ENCODE results near the gene TP53I3.

Gene TP53I3

DNA sequence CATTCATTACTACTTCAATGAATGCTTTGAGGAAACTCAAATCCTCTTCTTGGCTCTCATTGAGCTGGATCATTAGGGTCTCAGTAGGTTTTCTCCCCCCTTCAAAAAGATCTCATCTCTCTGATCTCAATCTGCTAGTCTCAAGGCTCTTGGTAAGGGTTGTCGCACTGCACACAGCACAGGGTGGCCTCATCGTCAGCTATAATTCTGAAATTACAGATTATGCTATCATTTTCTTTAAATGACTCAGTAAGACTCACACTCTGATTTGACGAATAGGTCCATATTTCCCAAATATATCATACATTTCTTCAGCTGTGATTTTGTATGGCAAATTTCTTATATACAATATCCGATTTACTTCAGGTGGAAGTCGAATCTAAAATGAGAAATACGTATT lies 10.8 kb downstream of the TP53I3 start:
- peak overlapping the region; percentile 4 for H3K4me3 ChIP-seq (ENCODE audit: low read depth, low read length)
- no peak for DNase-seq (ENCODE audit: low read depth)
- TF ChIP-seq, protein P1, sequence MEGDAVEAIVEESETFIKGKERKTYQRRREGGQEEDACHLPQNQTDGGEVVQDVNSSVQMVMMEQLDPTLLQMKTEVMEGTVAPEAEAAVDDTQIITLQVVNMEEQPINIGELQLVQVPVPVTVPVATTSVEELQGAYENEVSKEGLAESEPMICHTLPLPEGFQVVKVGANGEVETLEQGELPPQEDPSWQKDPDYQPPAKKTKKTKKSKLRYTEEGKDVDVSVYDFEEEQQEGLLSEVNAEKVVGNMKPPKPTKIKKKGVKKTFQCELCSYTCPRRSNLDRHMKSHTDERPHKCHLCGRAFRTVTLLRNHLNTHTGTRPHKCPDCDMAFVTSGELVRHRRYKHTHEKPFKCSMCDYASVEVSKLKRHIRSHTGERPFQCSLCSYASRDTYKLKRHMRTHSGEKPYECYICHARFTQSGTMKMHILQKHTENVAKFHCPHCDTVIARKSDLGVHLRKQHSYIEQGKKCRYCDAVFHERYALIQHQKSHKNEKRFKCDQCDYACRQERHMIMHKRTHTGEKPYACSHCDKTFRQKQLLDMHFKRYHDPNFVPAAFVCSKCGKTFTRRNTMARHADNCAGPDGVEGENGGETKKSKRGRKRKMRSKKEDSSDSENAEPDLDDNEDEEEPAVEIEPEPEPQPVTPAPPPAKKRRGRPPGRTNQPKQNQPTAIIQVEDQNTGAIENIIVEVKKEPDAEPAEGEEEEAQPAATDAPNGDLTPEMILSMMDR (IDR thresholded peaks at IDR 0.05; ENCODE audit: low read depth, low read length) = no peak
- TF ChIP-seq POLR2A (IDR thresholded peaks at IDR 0.05; ENCODE audit: extremely low read depth, insufficient read length) = no peak
- TF ChIP-seq MYC (IDR thresholded peaks at IDR 0.05; ENCODE audit: low read depth, low read length) = no peak
- TF ChIP-seq MAX (IDR thresholded peaks at IDR 0.05; ENCODE audit: low read depth, low read length) = no peak

DNA sequence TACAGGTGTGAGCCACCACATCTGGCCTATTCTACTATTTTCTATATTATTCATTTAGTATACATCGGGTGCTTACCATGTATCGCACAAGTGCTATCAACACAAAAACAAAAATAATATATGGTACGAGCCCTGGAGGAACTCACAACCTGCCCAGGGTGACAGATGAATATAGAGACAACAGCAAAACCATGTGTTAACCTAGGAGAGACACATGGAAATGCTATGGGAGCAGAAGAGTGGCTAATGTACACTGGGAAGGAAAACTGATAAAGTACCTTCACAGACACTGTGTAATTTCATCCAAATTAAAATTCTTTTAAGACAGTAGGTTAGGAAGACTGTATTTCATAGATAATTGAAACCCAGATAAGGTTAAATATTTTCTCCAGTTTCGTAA lies 12.4 kb downstream of the TP53I3 start:
- DNase-seq (ENCODE audit: low read depth) = no peak
- no peak overlapping the region for H3K4me3 ChIP-seq (ENCODE audit: low read depth, low read length)
- TF ChIP-seq MAX (IDR thresholded peaks at IDR 0.05; ENCODE audit: low read depth, low read length) = no peak
- TF ChIP-seq POLR2A (IDR thresholded peaks at IDR 0.05; ENCODE audit: extremely low read depth, insufficient read length) = no peak
- TF ChIP-seq, protein P1 (IDR thresholded peaks at IDR 0.05; ENCODE audit: low read depth, low read length) = no peak
- TF ChIP-seq MYC (IDR thresholded peaks at IDR 0.05; ENCODE audit: low read depth, low read length) = no peak

- TF ChIP-seq, protein P1 (IDR thresholded peaks at IDR 0.05; ENCODE audit: low read depth, low read length) = no peak
- TF ChIP-seq MAX (IDR thresholded peaks at IDR 0.05; ENCODE audit: low read depth, low read length) (no peak), MYC (IDR thresholded peaks at IDR 0.05; ENCODE audit: low read depth, low read length) (no peak), POLR2A (IDR thresholded peaks at IDR 0.05; ENCODE audit: extremely low read depth, insufficient read length) (no peak)
- DNase-seq (ENCODE audit: low read depth) = no peak
- H3K4me3 ChIP-seq (ENCODE audit: low read depth, low read length) = no peak overlapping the region
Measured at GRCh38 chr2:24065341-24065740, 19.3 kb downstream of the TP53I3 start.

GRCh38 chr2:24058564-24059271 lies 25.9 kb downstream of the TP53I3 start:
- no peak for DNase-seq (ENCODE audit: low read depth)
- no peak overlapping the region for H3K4me3 ChIP-seq (ENCODE audit: low read depth, low read length)
- TF ChIP-seq, protein P1 (IDR thresholded peaks at IDR 0.05; ENCODE audit: low read depth, low read length) = no peak
- no peak for TF ChIP-seq POLR2A (IDR thresholded peaks at IDR 0.05; ENCODE audit: extremely low read depth, insufficient read length)
- TF ChIP-seq MYC (IDR thresholded peaks at IDR 0.05; ENCODE audit: low read depth, low read length) = no peak
- no peak for TF ChIP-seq MAX (IDR thresholded peaks at IDR 0.05; ENCODE audit: low read depth, low read length)

GRCh38 chr2:24055750-24056149 lies 28.9 kb downstream of the TP53I3 start:
- DNase-seq (ENCODE audit: low read depth) = no peak
- TF ChIP-seq, protein P1 (IDR thresholded peaks at IDR 0.05; ENCODE audit: low read depth, low read length) = no peak
- no peak for TF ChIP-seq POLR2A (IDR thresholded peaks at IDR 0.05; ENCODE audit: extremely low read depth, insufficient read length)
- TF ChIP-seq MAX (IDR thresholded peaks at IDR 0.05; ENCODE audit: low read depth, low read length) = no peak
- TF ChIP-seq MYC (IDR thresholded peaks at IDR 0.05; ENCODE audit: low read depth, low read length) = no peak
- H3K4me3 ChIP-seq (ENCODE audit: low read depth, low read length) = no peak overlapping the region

Data from NB4 (cell line).